ENCODE measurements around the gene TOGARAM2. TPM values are rescaled to one million over a fixed set of nuclear protein-coding genes. Genes with fewer than 3 reads are reported as not detected.

Gene TOGARAM2
- total and polyA plus RNA-seq, 5 experiments from 2014 or later: 0.32 to 1.9 (median 0.61) TPM; not detected in 1

DNA sequence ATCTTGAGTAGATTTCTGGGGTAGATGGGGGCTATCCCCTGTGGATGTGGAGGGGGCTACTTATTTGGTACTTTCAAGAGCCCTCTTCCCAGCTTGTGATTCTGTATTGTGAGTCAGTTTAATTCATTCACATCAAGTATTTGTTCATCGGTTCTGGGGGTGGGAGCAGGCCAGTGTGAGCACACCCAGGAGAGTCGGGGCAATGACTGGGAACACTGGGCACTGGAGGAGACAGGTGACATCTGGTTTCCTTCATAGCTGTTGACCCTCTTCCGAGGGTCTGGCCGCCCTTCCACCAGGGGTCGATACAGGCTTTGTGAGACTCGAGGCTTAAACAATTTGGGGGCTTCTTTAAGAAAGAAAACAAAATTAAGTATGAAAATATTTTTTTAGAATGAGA, 2.5 kb upstream of the TOGARAM2 start:
- Mint-ChIP-seq H3K27me3 (no peaks in the 10 kb centered on the region), H3K4me3 (no peak overlapping the region), H3K9me3 (peaks cover 0 to 5% (median 0%) of the 10 kb centered on the region in 9 donors), H3K36me3 (no peaks in the 10 kb centered on the region), H3K4me1 (peaks cover 0 to 2% (median under 1%) of the 10 kb centered on the region in 4 donors), H3K27ac (peak overlapping the region in 3 of 10 donors; percentile 2 to 61 (median 7))
- no peak for ATAC-seq
- no peak for DNase-seq
- POLR2A ChIA-PET: no interaction called here

DNA sequence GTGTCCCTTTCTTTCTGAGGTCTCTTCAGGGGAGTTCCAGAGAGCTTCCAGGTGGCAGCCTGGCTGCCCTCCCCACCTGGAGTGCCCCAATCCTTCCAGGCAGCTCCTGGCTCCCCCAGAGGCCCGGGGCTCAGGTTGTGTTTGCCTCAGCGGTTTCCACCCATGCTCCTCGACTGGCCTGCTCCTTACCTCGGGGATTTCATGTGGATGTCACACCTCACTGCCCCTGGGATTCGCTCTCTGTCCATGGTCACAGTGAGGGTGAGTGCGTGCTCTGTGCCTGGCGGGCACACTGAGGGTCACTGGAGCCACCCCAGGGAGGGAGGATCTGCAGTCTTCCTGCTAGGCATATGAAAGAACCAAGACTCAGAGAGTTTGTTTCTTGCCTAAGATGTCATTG, 2.1 kb upstream of the TOGARAM2 start:
- Mint-ChIP-seq H3K27me3 (no peaks in the 10 kb centered on the region), H3K36me3 (no peaks in the 10 kb centered on the region), H3K4me3 (no peak overlapping the region), H3K27ac (peak overlapping the region in 1 of 10 donors; percentile 61), H3K9me3 (peaks cover 0 to 5% (median 0%) of the 10 kb centered on the region in 9 donors), H3K4me1 (peaks cover 0 to 2% (median under 1%) of the 10 kb centered on the region in 4 donors)
- POLR2A ChIA-PET: no interaction called here
- DNase-seq (no peak), ATAC-seq (no peak)

DNA sequence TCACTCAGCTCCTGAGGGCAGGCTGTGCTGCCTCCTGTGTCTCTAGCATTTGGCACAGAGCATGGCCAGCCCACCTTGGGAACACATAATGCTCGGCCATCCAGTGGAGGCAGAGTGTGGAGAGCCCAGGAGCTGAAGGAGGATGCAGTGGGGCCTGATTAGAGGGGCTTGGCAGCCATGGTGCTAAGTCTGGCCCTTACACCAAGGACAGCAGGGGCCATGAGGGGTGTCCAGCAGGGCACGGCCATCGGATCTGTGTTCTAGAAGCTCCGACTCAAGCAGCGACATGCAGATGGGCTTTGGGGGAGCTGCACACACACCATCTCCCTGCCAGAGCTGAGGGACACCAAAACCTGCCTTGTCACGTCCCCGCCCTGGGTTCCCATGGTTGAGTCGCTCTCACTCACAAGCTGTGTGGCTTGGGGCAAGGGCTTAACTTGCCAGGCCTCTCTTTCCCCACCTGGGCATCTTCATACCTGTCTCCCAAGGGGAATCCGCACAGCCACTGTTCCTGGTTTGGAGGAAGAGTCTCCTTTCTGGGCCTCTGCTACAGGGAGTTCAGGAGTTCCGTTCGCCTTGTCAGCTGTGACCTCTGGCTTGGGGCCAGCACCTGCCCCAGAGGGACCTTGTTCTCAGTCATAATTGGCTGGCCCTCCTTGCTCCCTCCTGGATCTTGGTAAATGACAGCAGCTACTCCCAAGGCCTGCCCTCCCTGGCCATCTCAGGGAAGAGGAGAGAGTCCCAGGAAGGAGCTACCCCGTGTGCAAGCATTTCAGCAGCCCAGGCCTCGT, 1.3 kb upstream of the TOGARAM2 start:
- Mint-ChIP-seq H3K4me1 (peaks cover 0 to 2% (median under 1%) of the 10 kb centered on the region in 4 donors), H3K27me3 (no peaks in the 10 kb centered on the region), H3K36me3 (no peaks in the 10 kb centered on the region), H3K4me3 (no peak overlapping the region), H3K9me3 (peaks cover 0 to 2% (median 0%) of the 10 kb centered on the region in 9 donors), H3K27ac (peak overlapping the region in 1 of 10 donors; percentile 61)
- no peak for ATAC-seq
- DNase-seq: no peak
- POLR2A ChIA-PET: no interaction called here

DNA sequence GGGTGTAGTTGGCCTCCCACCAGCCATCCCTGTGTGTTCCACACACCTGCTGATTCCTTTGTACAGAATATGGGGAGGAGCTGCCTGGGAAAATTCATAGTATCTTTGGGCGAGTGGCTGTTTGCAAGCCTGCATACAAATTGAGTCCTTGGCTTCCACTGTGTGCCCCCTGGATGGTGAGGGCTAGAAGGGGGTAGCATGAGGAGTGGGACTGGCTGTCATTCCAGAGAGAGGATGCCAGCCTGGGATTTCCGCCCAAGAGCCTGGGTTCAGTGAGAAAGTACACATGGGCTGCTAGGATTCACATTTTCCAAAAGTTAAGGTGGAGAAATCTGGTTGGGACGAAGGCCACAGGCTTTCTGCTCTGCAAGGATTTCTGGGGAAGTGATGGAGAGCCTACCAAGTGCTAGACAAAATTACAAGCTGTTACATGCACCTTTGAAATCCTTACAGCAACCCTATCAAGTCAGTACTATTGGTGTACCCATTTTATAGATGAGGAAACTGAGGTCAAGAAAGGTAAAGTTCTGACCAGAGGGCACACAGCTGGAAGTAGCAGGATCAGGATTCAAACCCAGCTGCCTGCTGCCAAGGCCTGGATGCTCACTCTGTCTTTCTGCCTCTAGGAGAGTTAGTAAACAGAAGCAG, 606 bp upstream of the TOGARAM2 start:
- peaks cover 0 to under 1% (median 0%) of the 10 kb centered on the region in 9 donors for H3K9me3 Mint-ChIP-seq
- peak overlapping the region in 1 of 10 donors; percentile 74 for H3K27ac Mint-ChIP-seq
- DNase-seq (no peak), ATAC-seq (no peak)
- H3K4me1 Mint-ChIP-seq: peaks cover 0 to 2% (median under 1%) of the 10 kb centered on the region in 4 donors
- POLR2A ChIA-PET: no interaction called here
- H3K4me3 Mint-ChIP-seq: no peak overlapping the region
- no peaks in the 10 kb centered on the region for H3K36me3 Mint-ChIP-seq
- H3K27me3 Mint-ChIP-seq: no peaks in the 10 kb centered on the region

DNA sequence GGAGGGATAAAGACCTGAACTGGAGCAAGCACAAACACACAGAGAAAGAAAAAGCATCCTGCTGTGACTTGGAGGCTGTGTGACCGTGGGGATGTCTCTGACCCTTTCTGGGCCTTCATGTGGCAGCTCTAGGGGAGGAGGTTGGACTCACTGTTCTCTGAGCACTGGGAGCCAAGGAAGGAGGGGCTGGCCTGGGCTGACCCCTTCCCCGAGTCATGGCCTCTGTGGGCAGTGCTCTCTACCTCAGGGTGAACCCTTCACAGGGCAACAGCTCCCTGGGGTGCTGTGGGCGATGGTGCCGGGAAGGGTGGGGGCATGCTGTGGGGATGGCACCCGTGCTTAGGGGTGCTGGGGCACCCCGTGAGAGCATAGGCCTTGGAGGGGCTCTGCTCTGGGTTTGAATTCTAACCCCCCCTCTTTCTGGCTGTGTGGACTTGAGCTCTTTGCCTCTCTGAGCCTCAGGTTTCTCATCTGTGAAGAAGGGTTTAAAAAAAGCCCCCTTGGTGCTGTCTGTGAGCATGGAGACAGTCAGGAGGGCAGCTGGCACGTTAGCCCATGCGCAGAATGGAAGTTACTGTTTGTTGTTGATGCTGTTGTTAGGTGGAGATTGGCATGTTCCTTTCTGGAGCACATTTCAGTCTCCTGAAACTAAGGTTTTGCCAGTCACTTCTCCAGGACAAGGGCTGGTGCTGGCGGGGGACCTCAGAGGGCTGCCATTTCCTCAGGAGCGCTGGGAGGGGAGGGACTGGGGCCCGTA, 700 bp downstream of the TOGARAM2 start:
- Mint-ChIP-seq H3K27me3 (no peaks in the 10 kb centered on the region), H3K36me3 (no peaks in the 10 kb centered on the region), H3K9me3 (no peaks in the 10 kb centered on the region), H3K4me3 (no peak overlapping the region), H3K4me1 (peaks cover 0 to 6% (median 2%) of the 10 kb centered on the region in 4 donors), H3K27ac (peak overlapping the region in 2 of 10 donors; percentile 14 to 15)
- no peak for ATAC-seq
- POLR2A ChIA-PET: no interaction called here
- DNase-seq: no peak

DNA sequence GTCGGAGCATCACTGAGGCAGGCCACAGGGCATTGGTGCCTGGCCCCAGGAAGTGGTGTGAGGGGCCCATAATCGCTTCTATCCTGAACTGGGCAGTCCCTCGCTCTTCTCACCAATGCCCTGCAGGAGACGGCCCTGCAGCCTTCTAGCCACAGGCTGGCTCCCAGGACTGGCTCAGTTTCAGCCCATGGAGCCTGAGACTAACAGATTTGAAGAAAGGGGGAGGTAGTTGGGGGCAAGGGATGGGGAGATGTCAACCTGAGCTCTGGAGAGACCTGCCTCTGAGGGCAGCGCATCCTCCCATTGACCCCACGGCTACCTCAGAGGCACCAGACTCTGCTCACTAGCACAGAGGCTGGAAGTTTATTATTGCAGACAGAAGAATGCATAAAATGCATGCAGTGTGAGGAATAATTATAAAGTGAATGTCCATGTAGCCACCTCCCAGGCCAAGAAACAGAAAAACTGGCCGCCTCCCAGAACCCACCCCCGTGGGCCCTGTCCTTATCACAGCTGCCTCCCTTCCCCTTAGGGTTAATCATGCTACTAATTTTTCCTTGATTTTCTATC, 1.4 kb downstream of the TOGARAM2 start:
- H3K36me3 Mint-ChIP-seq: no peaks in the 10 kb centered on the region
- H3K4me3 Mint-ChIP-seq: no peak overlapping the region
- no peaks in the 10 kb centered on the region for H3K9me3 Mint-ChIP-seq
- H3K27me3 Mint-ChIP-seq: no peaks in the 10 kb centered on the region
- POLR2A ChIA-PET: no interaction called here
- no peak overlapping the region for H3K27ac Mint-ChIP-seq
- DNase-seq: no peak
- peaks cover 0 to 7% (median 3%) of the 10 kb centered on the region in 4 donors for H3K4me1 Mint-ChIP-seq
- no peak for ATAC-seq

DNA sequence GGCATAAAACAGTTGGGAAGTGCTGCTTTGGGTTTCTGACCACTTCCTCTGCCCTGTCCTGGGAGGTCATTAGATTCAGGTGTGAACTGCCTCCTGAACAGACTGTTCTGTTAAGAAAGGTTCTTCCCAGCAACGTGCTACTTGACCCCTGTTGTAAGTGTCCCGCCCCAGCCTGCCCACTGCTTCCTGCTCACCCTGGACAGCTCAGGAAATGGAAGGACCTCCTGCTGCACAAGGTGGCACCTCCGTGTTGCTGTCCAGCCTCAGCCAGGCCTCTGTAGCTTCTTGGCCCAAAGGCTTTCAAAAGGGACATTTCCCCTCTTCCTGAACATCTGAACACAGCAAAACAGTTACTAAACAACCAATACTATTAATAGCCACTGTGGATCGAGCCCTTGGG, 5.3 kb downstream of the TOGARAM2 start:
- ATAC-seq (no peak), DNase-seq (no peak)
- peak overlapping the region in 1 of 10 donors; percentile 31 for H3K27ac Mint-ChIP-seq
- no peaks in the 10 kb centered on the region for H3K36me3 Mint-ChIP-seq
- H3K27me3 Mint-ChIP-seq: no peaks in the 10 kb centered on the region
- peaks cover 0 to 9% (median 4%) of the 10 kb centered on the region in 4 donors for H3K4me1 Mint-ChIP-seq
- H3K4me3 Mint-ChIP-seq: no peak overlapping the region
- H3K9me3 Mint-ChIP-seq: no peaks in the 10 kb centered on the region
- POLR2A ChIA-PET: no interaction called here

DNA sequence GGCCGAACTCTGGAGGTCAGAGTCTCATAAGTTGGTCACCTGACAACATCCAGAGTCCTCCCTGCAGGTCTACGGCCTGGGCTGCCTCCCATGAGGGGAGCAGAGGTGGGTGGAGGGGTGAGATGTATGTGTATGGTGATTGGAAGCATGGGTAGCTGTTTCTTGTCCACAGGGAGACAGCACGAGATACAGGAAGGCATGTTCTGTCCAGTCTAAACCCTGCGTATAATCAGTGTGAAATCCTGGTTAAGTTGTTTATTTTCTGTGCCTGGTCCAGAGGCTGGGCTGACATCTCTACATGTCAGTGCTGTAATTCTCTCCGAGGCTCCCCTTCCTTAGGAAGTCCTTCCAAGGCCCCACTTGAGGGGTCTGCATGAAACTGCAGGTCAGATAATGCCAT, 8.9 kb downstream of the TOGARAM2 start:
- Mint-ChIP-seq H3K36me3 (no peaks in the 10 kb centered on the region), H3K27me3 (no peaks in the 10 kb centered on the region), H3K4me1 (peaks cover 0 to 7% (median 3%) of the 10 kb centered on the region in 4 donors), H3K27ac (peak overlapping the region in 2 of 10 donors; percentile 22 to 24), H3K9me3 (no peaks in the 10 kb centered on the region), H3K4me3 (no peak overlapping the region)
- POLR2A ChIA-PET: no interaction called here
- DNase-seq (no peak), ATAC-seq (no peak)

DNA sequence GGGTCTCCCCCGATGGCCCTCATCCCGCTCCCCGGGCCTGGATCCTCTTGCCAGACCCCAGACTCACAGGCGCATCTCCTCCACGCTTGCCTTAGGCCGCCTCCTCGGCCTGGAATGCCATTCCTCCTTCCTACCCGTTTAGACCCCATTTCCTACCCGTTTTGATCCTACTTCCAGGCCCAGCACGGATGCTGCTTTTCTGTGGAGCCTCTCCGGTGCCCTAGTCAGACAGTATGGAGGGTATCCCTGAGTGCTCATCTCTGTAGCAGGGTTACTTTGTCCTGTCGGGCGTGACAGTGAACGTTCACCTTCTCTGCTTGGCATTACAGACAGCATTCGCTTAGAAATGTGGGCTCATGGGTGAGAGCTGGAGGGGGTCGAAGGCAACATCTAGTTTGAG, 9.3 kb downstream of the TOGARAM2 start:
- no peak for ATAC-seq
- Mint-ChIP-seq H3K4me1 (peaks cover 0 to 7% (median 3%) of the 10 kb centered on the region in 4 donors), H3K36me3 (no peaks in the 10 kb centered on the region), H3K27ac (peak overlapping the region in 2 of 10 donors; percentile 33 to 39), H3K4me3 (no peak overlapping the region), H3K27me3 (no peaks in the 10 kb centered on the region), H3K9me3 (no peaks in the 10 kb centered on the region)
- POLR2A ChIA-PET: interaction anchor here (1.4 kb wide), 1 partner anchor 21 kb away, joined by 3 read pairs; no protein-coding TSS in a partner anchor
- no peak for DNase-seq

DNA sequence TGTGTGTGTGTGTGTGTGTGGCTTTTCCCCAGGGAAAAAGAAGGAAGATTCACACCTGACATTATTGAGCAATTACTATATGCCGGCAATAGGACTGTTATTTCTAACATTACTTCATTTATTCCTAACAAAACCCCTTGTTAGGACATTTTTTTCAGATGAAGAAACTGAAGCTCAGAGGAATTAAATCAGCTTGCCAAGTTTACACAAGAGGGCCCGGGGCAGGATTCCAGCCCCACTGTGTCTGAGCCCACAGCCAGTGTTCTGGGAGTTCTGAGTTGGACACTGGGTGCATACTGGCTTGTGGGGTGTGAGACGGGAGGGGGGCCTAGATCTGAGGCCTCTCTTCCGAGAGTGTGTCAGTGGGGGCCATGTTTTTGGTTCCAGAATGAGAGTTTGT, 9.9 kb downstream of the TOGARAM2 start:
- Mint-ChIP-seq H3K27me3 (no peaks in the 10 kb centered on the region), H3K4me1 (peaks cover 0 to 7% (median 3%) of the 10 kb centered on the region in 4 donors), H3K4me3 (no peak overlapping the region), H3K36me3 (no peaks in the 10 kb centered on the region), H3K27ac (peak overlapping the region in 2 of 10 donors; percentile 33 to 53), H3K9me3 (no peaks in the 10 kb centered on the region)
- no peak for DNase-seq
- POLR2A ChIA-PET: interaction anchor here (1.4 kb wide), 1 partner anchor 20 kb away, joined by 3 read pairs; no protein-coding TSS in a partner anchor
- no peak for ATAC-seq

DNA sequence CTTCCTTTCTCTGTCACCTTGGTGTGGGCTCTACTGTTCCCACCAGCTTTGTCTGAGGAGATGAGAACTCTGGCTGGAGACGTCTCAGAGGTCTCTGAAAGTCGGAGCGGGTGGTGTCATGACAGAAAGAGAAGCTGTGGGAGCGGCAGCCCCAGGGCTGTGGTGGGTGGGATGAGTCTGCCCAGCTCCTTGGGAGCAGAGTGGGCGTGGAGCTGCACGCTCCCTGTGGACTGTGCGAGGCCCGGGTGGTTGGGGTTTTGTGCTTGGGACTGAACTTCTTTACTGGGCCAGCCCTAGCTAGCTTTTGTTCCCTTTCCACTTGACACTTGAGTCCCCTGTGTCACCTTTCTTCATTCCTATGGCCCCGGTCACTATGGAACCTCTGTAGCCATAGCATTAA, 10.4 kb downstream of the TOGARAM2 start:
- H3K27me3 Mint-ChIP-seq: no peaks in the 10 kb centered on the region
- H3K9me3 Mint-ChIP-seq: no peaks in the 10 kb centered on the region
- H3K4me3 Mint-ChIP-seq: no peak overlapping the region
- DNase-seq: no peak
- no peaks in the 10 kb centered on the region for H3K36me3 Mint-ChIP-seq
- H3K4me1 Mint-ChIP-seq: peaks cover 0 to 7% (median 2%) of the 10 kb centered on the region in 4 donors
- POLR2A ChIA-PET: interaction anchor here (1.4 kb wide), 1 partner anchor 20 kb away, joined by 3 read pairs; no protein-coding TSS in a partner anchor
- H3K27ac Mint-ChIP-seq: peak overlapping the region in 2 of 10 donors; percentile 53 to 62
- ATAC-seq: no peak

DNA sequence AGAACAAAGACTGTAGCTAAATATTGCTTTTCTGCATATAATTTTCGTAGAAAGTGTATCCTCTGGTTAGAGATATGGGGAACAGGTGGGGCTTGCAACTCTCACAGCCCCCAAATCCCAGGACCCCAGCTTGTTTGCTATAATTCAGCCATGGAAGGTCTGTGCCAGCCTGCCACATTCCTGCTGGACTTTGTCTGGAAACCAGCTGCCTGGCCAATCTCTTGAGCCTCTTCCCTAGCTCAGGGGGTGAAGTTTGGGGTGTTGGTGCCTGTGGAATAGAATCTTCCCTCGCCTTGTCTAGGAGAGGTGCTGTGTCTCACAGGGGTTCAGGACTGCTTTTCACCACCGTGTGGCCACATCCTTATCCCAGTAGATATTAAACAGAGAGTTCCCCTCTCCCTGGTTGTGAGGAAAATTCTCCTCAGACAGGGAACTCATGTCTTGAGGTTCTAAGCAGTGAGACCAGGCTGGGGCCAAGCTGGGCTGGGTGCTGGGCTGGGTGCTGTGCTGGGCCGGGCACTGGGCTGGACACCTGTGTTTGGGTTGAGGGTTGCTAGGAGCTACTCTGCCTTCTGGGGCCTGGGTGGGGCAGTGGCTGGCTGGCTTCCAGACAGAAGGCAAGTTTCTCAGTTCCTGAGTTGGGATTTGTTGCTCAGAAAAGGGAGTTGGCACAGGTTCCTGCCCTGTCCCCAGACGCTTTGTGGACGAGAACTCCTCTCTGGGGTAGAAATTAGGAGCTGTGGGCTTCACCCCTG, 12.3 kb downstream of the TOGARAM2 start:
- H3K36me3 Mint-ChIP-seq: no peaks in the 10 kb centered on the region
- H3K9me3 Mint-ChIP-seq: no peaks in the 10 kb centered on the region
- no peaks in the 10 kb centered on the region for H3K27me3 Mint-ChIP-seq
- peak overlapping the region in 1 of 10 donors; percentile 44 for H3K27ac Mint-ChIP-seq
- POLR2A ChIA-PET: no interaction called here
- DNase-seq: no peak
- ATAC-seq: no peak
- peaks cover 0 to 9% (median 6%) of the 10 kb centered on the region in 4 donors for H3K4me1 Mint-ChIP-seq
- no peak overlapping the region for H3K4me3 Mint-ChIP-seq

Measured in naive thymus-derived CD8-positive, alpha-beta T cell (primary cell).